HEK293 (cell line): ENCODE results near the gene PLCG1.

Source experiments
- BCL6B ChIP-seq: fragments of 450-650 bp; formaldehyde crosslinking; IDR thresholded peaks from 2 replicates; pipeline ENCODE4 v1.5.1; 2017; ENCODE audit warnings: missing biosample characterization, missing genetic modification characterization
- CTCF ChIP-seq: fragments of 450-650 bp; formaldehyde crosslinking; IDR thresholded peaks from 2 replicates; pipeline ENCODE4 v1.5.1; 2016; ENCODE audit warnings: missing biosample characterization, missing genetic modification characterization
- GLIS1 ChIP-seq: fragments of 450-650 bp; formaldehyde crosslinking; IDR thresholded peaks from 2 replicates; pipeline ENCODE4 v1.5.1; 2016; ENCODE audit warnings: missing biosample characterization, missing genetic modification characterization
- PATZ1 ChIP-seq: fragments of 450-650 bp; formaldehyde crosslinking; IDR thresholded peaks from 2 replicates; pipeline ENCODE4 v1.5.1; 2016; ENCODE audit warnings: missing biosample characterization, missing genetic modification characterization
- ZNF529 ChIP-seq: fragments of 450-650 bp; formaldehyde crosslinking; IDR thresholded peaks from 2 replicates; pipeline ENCODE4 v1.5.1; 2017; ENCODE audit warnings: missing genetic modification characterization, missing biosample characterization; ENCODE audit not compliant: insufficient replicate concordance
- ZNF670 ChIP-seq: fragments of 450-650 bp; formaldehyde crosslinking; IDR thresholded peaks from 2 replicates; pipeline ENCODE4 v1.5.1; 2016; ENCODE audit warnings: missing biosample characterization, missing genetic modification characterization, low read depth

- TF ChIP-seq CTCF (tag by site-specific recombination) (no peak), ZNF529 (tag by site-specific recombination) (no peak), ZNF670 (tag by site-specific recombination) (no peak), GLIS1 (tag by site-specific recombination) (no peak), BCL6B (tag by site-specific recombination) (no peak), PATZ1 (tag by site-specific recombination) (no peak)
These were observed 17.3 kb downstream of the PLCG1 start for GRCh38 chr20:41154436-41155176.
